ENCODE measurements around the gene DHRSX. TPM values are rescaled to one million over a fixed set of nuclear protein-coding genes. Genes with fewer than 3 reads are reported as not detected.

Gene DHRSX
- total RNA-seq, 1 donor from 2014 or later: 31.8 TPM

GRCh38 chrX:2533424-2533823 lies 32.6 kb upstream of the DHRSX start:
- no peak overlapping the region for H3K4me3 ChIP-seq
- no peak for DNase-seq (ENCODE audit: low spot score)
- H3K27ac Mint-ChIP-seq: no peak overlapping the region
- H3K9me3 Mint-ChIP-seq: no peaks in the 10 kb centered on the region
- H3K36me3 Mint-ChIP-seq: no peaks in the 10 kb centered on the region
- H3K4me3 Mint-ChIP-seq: no peak overlapping the region
- peaks cover 18% of the 10 kb centered on the region for H3F3A ChIP-seq (ENCODE audit: low read depth)
- TF ChIP-seq, protein P1, sequence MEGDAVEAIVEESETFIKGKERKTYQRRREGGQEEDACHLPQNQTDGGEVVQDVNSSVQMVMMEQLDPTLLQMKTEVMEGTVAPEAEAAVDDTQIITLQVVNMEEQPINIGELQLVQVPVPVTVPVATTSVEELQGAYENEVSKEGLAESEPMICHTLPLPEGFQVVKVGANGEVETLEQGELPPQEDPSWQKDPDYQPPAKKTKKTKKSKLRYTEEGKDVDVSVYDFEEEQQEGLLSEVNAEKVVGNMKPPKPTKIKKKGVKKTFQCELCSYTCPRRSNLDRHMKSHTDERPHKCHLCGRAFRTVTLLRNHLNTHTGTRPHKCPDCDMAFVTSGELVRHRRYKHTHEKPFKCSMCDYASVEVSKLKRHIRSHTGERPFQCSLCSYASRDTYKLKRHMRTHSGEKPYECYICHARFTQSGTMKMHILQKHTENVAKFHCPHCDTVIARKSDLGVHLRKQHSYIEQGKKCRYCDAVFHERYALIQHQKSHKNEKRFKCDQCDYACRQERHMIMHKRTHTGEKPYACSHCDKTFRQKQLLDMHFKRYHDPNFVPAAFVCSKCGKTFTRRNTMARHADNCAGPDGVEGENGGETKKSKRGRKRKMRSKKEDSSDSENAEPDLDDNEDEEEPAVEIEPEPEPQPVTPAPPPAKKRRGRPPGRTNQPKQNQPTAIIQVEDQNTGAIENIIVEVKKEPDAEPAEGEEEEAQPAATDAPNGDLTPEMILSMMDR (IDR thresholded peaks at IDR 0.05): no peak
- TF ChIP-seq EZH2phosphoT487 (IDR thresholded peaks at IDR 0.05): no peak
- TF ChIP-seq EZH2 (IDR thresholded peaks at IDR 0.05): no peak
- H3K27ac ChIP-seq: no peak overlapping the region
- peaks cover 16% of the 10 kb centered on the region for H3K4me1 ChIP-seq
- H3K4me2 ChIP-seq: no peak overlapping the region
- H3K36me3 ChIP-seq: no peaks in the 10 kb centered on the region
- H3K9ac ChIP-seq: no peak overlapping the region
- no peaks in the 10 kb centered on the region for H3K79me2 ChIP-seq (ENCODE audit: low read depth)
- no peaks in the 10 kb centered on the region for H3K27me3 ChIP-seq
- no peaks in the 10 kb centered on the region for H3K9me3 ChIP-seq (ENCODE audit: low read depth)
- H3K4me1 Mint-ChIP-seq: peaks cover 20% of the 10 kb centered on the region
- H4K20me1 ChIP-seq (ENCODE audit: low read depth): no peaks in the 10 kb centered on the region
- no peak overlapping the region for H2AFZ ChIP-seq (replicated peaks)
- H3K27me3 Mint-ChIP-seq (ENCODE audit: insufficient read depth, low read depth): peaks cover 6% of the 10 kb centered on the region

DNA sequence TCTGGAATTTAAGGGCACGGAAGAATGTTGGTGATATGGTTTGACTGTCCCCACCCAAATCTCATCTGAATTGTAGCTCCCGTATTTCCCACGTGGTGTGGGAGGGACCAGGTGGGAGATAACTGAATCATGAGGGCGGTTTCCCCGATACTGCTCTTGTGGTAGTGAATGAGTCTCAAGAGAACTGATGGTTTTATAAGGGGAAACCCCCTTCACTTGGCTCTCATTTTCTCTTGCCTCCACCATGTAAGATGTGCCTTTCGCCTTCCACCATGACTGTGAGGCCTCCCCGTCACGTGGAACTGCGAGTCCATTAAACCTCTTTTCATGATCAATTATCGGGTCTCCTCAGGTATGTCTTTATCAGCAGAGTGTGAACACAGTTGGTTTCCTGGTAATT lies 25.6 kb upstream of the DHRSX start:
- Histone ChIP-seq H3F3A (ENCODE audit: low read depth) (no peaks in the 10 kb centered on the region), H3K9me3 (ENCODE audit: low read depth) (no peaks in the 10 kb centered on the region), H3K4me2 (no peak overlapping the region), H3K27ac (no peak overlapping the region), H3K9ac (no peak overlapping the region), H3K36me3 (no peaks in the 10 kb centered on the region), H2AFZ (replicated peaks) (no peak overlapping the region), H3K4me1 (no peaks in the 10 kb centered on the region), H3K79me2 (ENCODE audit: low read depth) (no peaks in the 10 kb centered on the region), H4K20me1 (ENCODE audit: low read depth) (no peaks in the 10 kb centered on the region), H3K4me3 (no peak overlapping the region), H3K27me3 (no peaks in the 10 kb centered on the region)
- Mint-ChIP-seq H3K36me3 (no peaks in the 10 kb centered on the region), H3K4me1 (peaks cover 3% of the 10 kb centered on the region), H3K4me3 (no peak overlapping the region), H3K9me3 (no peaks in the 10 kb centered on the region), H3K27ac (peak overlapping the region; percentile 1), H3K27me3 (ENCODE audit: insufficient read depth, low read depth) (peaks cover 6% of the 10 kb centered on the region)
- TF ChIP-seq, protein P1 (IDR thresholded peaks at IDR 0.05): no peak
- TF ChIP-seq EZH2 (IDR thresholded peaks at IDR 0.05): no peak
- TF ChIP-seq EZH2phosphoT487 (IDR thresholded peaks at IDR 0.05): no peak
- DNase-seq (ENCODE audit: low spot score): no peak

DNA sequence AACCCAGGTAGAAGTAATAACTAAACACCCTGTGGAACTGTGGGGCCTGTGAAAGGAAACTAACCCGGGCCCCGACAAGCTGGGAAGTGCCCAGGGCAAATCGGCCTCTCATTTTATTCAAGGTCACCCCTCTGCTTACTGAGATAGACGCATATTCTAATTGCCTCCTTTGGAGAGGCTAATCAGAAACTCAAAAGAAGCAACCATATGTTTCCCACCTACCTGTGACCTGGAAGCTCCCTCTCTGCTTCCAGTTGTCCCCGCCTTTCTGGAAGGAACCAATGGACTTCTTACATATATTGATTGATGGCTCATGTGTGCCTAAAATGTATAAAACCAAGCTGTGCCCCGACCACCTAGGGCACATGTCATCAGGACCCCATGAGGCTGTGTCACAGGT lies 23.1 kb upstream of the DHRSX start:
- Histone ChIP-seq H3K79me2 (ENCODE audit: low read depth) (no peaks in the 10 kb centered on the region), H3K9ac (no peak overlapping the region), H3K9me3 (ENCODE audit: low read depth) (no peaks in the 10 kb centered on the region), H3K4me1 (no peaks in the 10 kb centered on the region), H2AFZ (replicated peaks) (no peak overlapping the region), H3K27ac (no peak overlapping the region), H3K4me3 (no peak overlapping the region), H3K27me3 (no peaks in the 10 kb centered on the region), H3K36me3 (no peaks in the 10 kb centered on the region), H3F3A (ENCODE audit: low read depth) (no peaks in the 10 kb centered on the region), H3K4me2 (no peak overlapping the region), H4K20me1 (ENCODE audit: low read depth) (no peaks in the 10 kb centered on the region)
- Mint-ChIP-seq H3K27ac (no peak overlapping the region), H3K27me3 (ENCODE audit: insufficient read depth, low read depth) (peaks cover 5% of the 10 kb centered on the region), H3K4me3 (no peak overlapping the region), H3K4me1 (peaks cover 4% of the 10 kb centered on the region), H3K9me3 (no peaks in the 10 kb centered on the region), H3K36me3 (no peaks in the 10 kb centered on the region)
- TF ChIP-seq EZH2phosphoT487 (IDR thresholded peaks at IDR 0.05) (no peak), EZH2 (IDR thresholded peaks at IDR 0.05) (no peak)
- TF ChIP-seq, protein P1 (IDR thresholded peaks at IDR 0.05): no peak
- DNase-seq (ENCODE audit: low spot score): no peak

All from neural progenitor cell (in vitro differentiated cells).